Fibroblast of lung (primary cell): Measurements from ENCODE around the gene DNAAF2.

ENCODE experiments used
- EZH2 ChIP-seq: IDR thresholded peaks from 2 replicates; pipeline ENCODE4 v1.5.1; 2012; ENCODE audit warnings: low read length, control low read depth, mild to moderate bottlenecking; ENCODE audit errors: missing control alignments
- TF ChIP-seq, protein P1 (sequence below), 2 donors: IDR thresholded peaks in 1 of 2; conservative IDR thresholded peaks in 1 of 2; 1 replicate in 1 of 2; 2 replicates in 1 of 2; pipeline ENCODE4 v1.5.1; 2011 to 2012; ENCODE audit warnings: low read length in 2 of 2, control low read depth in 1 of 2, inconsistent platforms in 1 of 2, low read depth in 1 of 2, mild to moderate bottlenecking in 1 of 2

DNA sequence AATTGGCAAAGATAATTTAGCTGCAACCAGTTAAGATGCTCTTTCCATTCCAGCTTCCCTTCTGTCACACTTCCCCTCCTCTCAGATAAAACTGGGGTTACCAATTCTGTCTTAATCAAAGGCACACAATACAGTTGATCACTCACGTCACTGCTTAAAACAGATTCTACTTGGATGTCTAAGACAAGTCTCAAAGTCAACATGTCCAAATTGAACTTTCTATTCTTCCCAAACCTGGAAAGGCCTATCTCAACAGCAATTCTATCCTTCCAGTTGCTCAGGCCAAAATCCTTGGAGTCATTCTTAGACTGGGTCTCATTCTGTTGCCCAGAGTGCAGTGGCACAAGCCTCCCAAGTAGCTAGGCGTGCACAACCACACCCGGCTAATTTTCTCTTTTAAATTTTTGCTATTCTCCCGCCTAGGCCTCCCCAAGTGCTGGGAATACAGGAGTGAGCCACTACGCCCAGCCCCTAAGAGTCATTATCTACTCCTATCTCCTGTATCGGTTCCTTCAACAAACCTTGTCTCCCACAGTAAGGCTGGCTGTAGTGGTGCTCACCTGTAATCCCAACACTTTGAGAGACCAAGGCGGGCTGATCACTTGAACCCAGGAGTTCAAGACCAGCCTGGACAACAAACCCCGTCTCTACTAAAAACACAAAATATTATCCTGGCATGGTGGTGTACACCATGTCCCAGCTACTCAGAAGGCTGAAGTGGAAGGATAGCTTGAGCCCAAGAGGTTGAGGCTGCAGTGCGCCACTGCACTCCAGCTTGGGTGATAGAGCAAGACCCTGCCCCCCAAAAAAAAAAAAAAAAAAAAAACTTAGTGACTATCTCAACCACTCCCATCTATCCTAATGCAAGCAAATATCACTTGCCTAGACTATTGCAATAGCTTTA, 53.6 kb downstream of the DNAAF2 start:
- no peak for TF ChIP-seq EZH2
- TF ChIP-seq, protein P1, sequence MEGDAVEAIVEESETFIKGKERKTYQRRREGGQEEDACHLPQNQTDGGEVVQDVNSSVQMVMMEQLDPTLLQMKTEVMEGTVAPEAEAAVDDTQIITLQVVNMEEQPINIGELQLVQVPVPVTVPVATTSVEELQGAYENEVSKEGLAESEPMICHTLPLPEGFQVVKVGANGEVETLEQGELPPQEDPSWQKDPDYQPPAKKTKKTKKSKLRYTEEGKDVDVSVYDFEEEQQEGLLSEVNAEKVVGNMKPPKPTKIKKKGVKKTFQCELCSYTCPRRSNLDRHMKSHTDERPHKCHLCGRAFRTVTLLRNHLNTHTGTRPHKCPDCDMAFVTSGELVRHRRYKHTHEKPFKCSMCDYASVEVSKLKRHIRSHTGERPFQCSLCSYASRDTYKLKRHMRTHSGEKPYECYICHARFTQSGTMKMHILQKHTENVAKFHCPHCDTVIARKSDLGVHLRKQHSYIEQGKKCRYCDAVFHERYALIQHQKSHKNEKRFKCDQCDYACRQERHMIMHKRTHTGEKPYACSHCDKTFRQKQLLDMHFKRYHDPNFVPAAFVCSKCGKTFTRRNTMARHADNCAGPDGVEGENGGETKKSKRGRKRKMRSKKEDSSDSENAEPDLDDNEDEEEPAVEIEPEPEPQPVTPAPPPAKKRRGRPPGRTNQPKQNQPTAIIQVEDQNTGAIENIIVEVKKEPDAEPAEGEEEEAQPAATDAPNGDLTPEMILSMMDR (conservative IDR thresholded peaks at IDR 0.05 in 1 of 2, IDR thresholded peaks at IDR 0.05 in 1 of 2; ENCODE audit: low read depth in 1 of 2, low read length in 2 of 2) = no peak
